WERI-Rb-1 (cell line): ENCODE results near the gene APOL1.
A peak's percentile ranks its signal among the peaks of the same experiment; 100 is the strongest.

Source experiments
- DNase-seq: peaks from one replicate; pipeline ENCODE4 v3.0.0-alpha.2; 2020
- H3K27ac ChIP-seq: fragments of 250-450 bp; sonication (Bioruptor Pico); 2 replicates; pipeline ENCODE4 v1.5.1; 2020; ENCODE audit warnings: mild to moderate bottlenecking, moderate library complexity
- H3K27me3 ChIP-seq: fragments of 250-450 bp; sonication (Bioruptor Pico); 2 replicates; pipeline ENCODE4 v1.5.1; 2021; ENCODE audit warnings: mild to moderate bottlenecking, low read depth, moderate library complexity; ENCODE audit not compliant: insufficient read depth, severe bottlenecking
- H3K36me3 ChIP-seq: fragments of 250-450 bp; sonication (Bioruptor Pico); 2 replicates; pipeline ENCODE4 v1.5.1; 2020; ENCODE audit warnings: mild to moderate bottlenecking, moderate library complexity
- H3K4me3 ChIP-seq: 2 replicates; pipeline ENCODE4 v1.5.1; 2011; ENCODE audit warnings: low read depth, mild to moderate bottlenecking, control low read depth, low read length
- H3K9me3 ChIP-seq: fragments of 250-450 bp; sonication (Bioruptor Pico); 2 replicates; pipeline ENCODE4 v1.5.1; 2021; ENCODE audit warnings: mild to moderate bottlenecking, moderate library complexity; ENCODE audit not compliant: severe bottlenecking
- CTCF ChIP-seq: IDR thresholded peaks from 2 replicates; pipeline ENCODE4 v1.5.1; 2011; ENCODE audit warnings: low read depth, mild to moderate bottlenecking, control low read depth, inconsistent platforms, low read length

The APOL1 gene

DNA sequence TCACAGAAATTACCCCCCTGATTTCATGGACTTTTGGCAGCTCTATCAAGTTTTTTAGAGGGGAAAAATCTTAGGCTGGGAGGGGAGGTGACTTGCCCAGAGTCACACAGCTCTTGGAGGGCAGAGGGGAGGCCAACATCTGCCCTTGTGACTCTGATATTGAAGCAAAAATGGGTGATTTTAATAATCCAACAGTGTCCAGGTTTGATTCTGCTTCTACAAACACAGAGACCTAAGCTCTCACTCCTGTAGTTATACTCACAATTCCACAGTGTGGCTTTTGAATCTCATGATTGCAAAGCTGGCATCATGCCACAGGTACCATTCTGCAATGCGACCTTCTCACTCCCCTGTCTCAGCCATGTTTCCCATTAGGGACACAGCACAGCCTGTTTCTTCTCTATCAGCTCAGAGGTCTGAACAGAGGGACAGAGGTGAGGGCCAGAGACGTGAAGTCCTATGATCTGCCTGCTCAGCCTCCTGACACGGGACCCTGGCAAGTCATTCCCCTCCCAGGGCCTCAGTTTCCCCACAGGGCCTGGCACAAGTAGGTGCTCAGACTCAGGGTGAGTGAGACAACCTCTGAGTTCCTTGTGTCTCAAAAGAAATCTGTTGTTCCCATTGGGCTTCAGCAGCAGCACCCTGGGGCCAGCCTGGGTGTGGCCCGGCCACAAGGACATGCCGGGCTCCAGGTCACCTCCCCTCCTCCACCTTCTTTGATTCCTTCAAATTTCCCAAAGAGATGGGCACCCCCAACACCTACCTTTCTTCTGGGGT, 14.4 kb upstream of the APOL1 start:
- no peak overlapping the region for H3K4me3 ChIP-seq
- H3K27me3 ChIP-seq: no peaks in the 10 kb centered on the region
- no peaks in the 10 kb centered on the region for H3K36me3 ChIP-seq
- no peaks in the 10 kb centered on the region for H3K9me3 ChIP-seq
- no peak for DNase-seq
- no peak overlapping the region for H3K27ac ChIP-seq
- no peak for TF ChIP-seq CTCF

- Histone ChIP-seq H3K36me3 (no peaks in the 10 kb centered on the region), H3K27me3 (no peaks in the 10 kb centered on the region), H3K27ac (no peak overlapping the region), H3K4me3 (peak overlapping the region; percentile 27), H3K9me3 (no peaks in the 10 kb centered on the region)
- no peak for TF ChIP-seq CTCF
- no peak for DNase-seq
Measured at GRCh38 chr22:36239150-36239400, 13.9 kb upstream of the APOL1 start.

GRCh38 chr22:36239401-36240171, 13.3 kb upstream of the APOL1 start, which contains the start of gene APOL2:
TSS of gene APOL2 (minus strand) at chr22:36239527. CDS start at chr22:36233162, 6,365 bp downstream.
- Histone ChIP-seq H3K4me3 (peak within 1 kb of the TSS; percentile 27), H3K27ac (no peak within 1 kb of the TSS), H3K27me3 (no peaks in the 10 kb centered on the region), H3K9me3 (no peaks in the 10 kb centered on the region), H3K36me3 (no peaks in the 10 kb centered on the region)
- DNase-seq: peak; percentile 87
- peak; percentile 88 for TF ChIP-seq CTCF

GRCh38 chr22:36243986-36244385, 8.9 kb upstream of the APOL1 start:
- Histone ChIP-seq H3K27ac (no peak overlapping the region), H3K36me3 (no peaks in the 10 kb centered on the region), H3K27me3 (no peaks in the 10 kb centered on the region), H3K9me3 (peaks cover 1% of the 10 kb centered on the region), H3K4me3 (no peak overlapping the region)
- no peak for DNase-seq
- no peak for TF ChIP-seq CTCF

- no peak for TF ChIP-seq CTCF
- no peak overlapping the region for H3K27ac ChIP-seq
- H3K36me3 ChIP-seq: no peaks in the 10 kb centered on the region
- no peak overlapping the region for H3K4me3 ChIP-seq
- peaks cover 2% of the 10 kb centered on the region for H3K9me3 ChIP-seq
- no peak for DNase-seq
- H3K27me3 ChIP-seq: no peaks in the 10 kb centered on the region
Measured at GRCh38 chr22:36244522-36245391, 8.2 kb upstream of the APOL1 start.
